Measurements from ENCODE around the gene ESCO1.
"Not testable (repeated sequence)": the region's sequence is repeated elsewhere in the genome, so short reads cannot be mapped to it uniquely, and the experiment has no call there.

The ESCO1 gene

DNA sequence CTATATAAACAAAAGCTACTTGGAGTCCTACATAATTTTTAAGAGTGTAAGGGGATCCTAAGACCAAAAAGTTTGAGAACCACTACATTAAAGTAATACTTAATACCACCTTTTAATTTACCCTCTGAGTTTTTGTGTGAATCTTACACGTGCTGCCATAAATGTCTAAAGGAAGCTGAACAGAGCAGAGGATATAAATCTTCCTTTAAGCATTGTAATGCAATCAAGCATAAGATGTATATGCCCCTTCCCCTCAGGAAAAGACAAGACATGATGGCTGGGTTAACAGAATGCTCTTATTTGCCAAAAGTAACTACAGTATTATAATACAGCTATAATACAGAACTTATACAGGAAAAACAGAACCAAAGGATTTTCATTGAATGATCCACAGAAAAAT, 2.9 kb downstream of the ESCO1 start:
- no peak for DNase-seq (ENCODE audit: low read depth, low spot score)
- H3K4me3 ChIP-seq (ENCODE audit: low read length), result no peak overlapping the region

- no peak overlapping the region for H3K4me3 ChIP-seq (ENCODE audit: low read length)
- DNase-seq (ENCODE audit: low read depth, low spot score), result no peak
These were observed 6.8 kb downstream of the ESCO1 start for GRCh38 chr18:21593540-21594257.

DNA sequence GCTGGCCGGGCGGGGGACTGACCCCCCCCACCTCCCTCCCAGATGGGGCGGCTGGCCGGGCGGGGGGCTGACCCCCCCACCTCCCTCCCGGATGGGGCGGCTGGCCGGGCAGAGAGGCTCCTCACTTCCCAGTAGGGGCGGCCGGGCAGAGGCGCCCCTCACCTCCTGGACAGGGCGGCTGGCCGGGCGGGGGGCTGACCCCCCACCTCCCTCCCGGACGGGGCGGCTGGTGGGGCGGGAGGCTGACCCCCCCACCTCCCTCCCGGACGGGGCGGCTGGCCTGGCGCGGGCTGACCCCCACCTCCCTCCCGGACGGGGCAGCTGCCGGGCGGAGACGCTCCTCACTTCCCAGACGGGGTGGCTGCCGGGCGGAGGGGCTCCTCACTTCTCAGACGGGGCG, 8.1 kb downstream of the ESCO1 start:
- DNase-seq (ENCODE audit: low read depth, low spot score); H3K4me3 ChIP-seq (ENCODE audit: low read length): not testable (repeated sequence)

- H3K4me3 ChIP-seq (ENCODE audit: low read length), result no peak overlapping the region
- no peak for DNase-seq (ENCODE audit: low read depth, low spot score)
These were observed 16.1 kb downstream of the ESCO1 start for GRCh38 chr18:21584391-21584790.

GRCh38 chr18:21575656-21576055, 24.8 kb downstream of the ESCO1 start:
- DNase-seq (ENCODE audit: low read depth, low spot score), result no peak
- no peak overlapping the region for H3K4me3 ChIP-seq (ENCODE audit: low read length)

GRCh38 chr18:21571772-21572171, 28.7 kb downstream of the ESCO1 start:
- no peak for DNase-seq (ENCODE audit: low read depth, low spot score)
- no peak overlapping the region for H3K4me3 ChIP-seq (ENCODE audit: low read length)

DNA sequence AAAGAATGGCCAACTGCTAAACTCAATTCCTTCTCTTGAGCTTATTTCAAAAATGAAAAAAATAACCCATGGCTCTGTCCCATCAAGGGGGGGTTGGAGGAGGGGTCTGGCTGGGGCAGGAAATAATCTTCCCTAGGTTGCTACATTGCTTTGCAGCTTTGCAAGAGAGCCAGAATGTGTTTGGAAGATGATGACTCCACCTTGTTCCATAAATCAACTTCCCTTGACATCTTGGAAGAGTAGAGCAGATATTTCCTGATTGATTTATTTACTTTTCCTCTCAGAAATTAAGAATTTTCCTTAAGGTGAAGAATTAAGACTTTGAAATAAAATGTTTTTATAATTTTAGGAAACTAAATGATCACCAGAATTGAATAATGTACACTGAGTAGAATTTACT, 41.3 kb downstream of the ESCO1 start:
- no peak for DNase-seq (ENCODE audit: low read depth, low spot score)
- H3K4me3 ChIP-seq (ENCODE audit: low read length), result no peak overlapping the region

DNA sequence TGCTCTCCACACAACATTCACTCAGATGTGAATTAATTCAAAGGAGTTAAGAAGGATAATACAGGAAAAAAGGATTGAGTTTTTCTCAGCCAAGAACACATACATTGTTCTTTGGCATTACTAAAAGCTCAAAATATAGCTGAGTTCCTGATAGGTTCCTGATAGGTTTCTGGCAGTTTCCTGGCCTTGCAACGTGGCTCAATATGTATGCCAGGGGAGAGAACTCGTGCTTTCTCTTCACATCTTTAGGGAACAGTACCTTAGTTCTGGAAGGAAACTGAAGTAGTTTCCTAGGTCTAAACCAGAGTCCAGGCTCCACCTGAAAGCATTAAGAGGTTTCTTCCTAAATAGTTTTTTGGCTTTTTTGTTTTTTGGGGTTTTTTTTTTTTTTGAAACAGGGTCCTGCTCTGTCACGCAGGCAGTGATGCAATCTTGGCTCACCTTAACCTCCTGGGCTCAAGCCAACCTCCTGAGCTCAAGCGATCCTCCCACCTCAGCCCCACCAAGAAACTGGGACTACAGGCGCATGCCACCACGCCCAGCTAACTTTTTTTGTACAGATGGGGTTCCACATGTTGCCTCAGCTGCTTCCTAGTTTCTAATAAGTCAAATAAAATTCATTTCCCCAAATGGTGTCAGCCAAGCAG, 42.8 kb downstream of the ESCO1 start:
- no peak overlapping the region for H3K4me3 ChIP-seq (ENCODE audit: low read length)
- no peak for DNase-seq (ENCODE audit: low read depth, low spot score)

GRCh38 chr18:21550510-21550970, 50.0 kb downstream of the ESCO1 start:
- DNase-seq (ENCODE audit: low read depth, low spot score), result no peak
- no peak overlapping the region for H3K4me3 ChIP-seq (ENCODE audit: low read length)

DNA sequence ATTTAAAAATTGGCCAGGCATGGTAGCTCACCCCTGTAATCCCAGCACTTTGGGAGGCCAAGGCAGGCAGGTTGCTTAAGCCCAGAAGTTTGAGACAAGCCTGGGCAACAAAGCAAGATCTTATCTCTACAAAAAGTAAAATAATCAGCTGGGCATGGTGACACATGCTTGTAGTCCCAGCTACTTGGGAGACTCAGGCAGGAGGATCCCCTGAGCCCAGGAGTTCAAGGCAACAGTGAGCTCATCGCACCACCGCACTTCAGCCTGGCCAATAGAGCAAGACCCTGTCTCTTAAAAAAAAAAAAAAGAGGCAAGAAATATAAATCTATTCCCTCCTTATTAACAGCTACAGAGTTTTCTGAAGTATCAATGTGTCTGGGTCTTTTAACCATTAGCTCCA, 51.9 kb downstream of the ESCO1 start:
- no peak for DNase-seq (ENCODE audit: low read depth, low spot score)
- H3K4me3 ChIP-seq (ENCODE audit: low read length), result no peak overlapping the region

DNA sequence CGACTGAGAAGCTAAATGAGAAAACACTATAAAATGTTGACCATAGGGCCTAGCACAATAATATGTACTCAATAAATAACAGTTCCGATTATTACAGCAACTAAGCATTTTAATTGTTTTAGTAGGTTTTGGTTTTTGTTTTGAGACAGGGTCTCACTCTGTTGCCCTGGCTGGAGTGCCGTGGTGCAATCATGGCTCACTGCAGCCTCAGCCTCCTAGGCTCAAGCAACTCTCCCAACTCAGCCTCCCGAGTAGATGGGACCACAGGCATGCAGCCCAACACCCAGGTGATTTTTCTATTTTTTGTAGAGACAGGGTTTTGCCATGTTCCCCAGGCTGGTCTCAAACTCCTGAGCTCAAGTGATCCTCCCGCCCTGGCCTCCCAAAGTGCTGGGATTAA, 54.1 kb downstream of the ESCO1 start:
- H3K4me3 ChIP-seq (ENCODE audit: low read length), result no peak overlapping the region
- DNase-seq (ENCODE audit: low read depth, low spot score), result no peak

DNA sequence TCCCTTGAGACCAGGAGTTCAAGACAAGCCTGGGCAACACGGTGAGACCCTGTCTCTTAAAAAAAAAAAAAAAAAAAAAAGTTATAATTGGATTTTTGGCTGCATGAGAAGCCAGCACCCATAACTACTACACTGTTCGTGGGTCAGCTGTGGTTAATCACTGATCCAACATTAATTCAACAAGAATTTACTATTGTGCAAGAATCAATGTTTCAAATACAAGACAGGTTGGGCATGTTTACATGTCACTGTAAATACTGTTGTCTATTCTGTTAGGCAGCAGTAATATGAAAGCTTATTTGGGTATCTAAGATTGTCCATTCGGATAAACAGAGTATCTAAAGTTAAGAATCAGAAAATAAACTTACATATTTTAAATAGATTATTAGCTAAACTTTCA, 62.3 kb downstream of the ESCO1 start:
- no peak for DNase-seq (ENCODE audit: low read depth, low spot score)
- no peak overlapping the region for H3K4me3 ChIP-seq (ENCODE audit: low read length)

DNA sequence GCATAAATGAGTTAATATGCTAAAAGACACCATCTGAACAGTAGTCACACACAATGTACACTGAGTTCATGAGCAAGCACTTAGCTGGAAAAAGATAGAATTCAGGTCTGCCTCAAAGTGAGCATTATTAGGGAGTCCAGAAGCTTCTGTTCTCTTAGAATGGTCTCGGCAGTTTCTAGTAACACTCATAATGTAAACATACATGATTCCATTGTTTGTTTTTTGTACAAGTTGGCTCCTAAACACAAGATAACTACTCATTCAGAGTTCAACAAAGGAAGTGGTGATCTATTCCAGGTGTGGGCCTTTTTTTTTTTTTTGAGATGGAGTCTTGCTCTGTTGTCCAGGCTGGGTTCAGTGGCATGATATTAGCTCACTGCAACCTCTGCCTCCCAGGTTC, 66.2 kb downstream of the ESCO1 start:
- no peak for DNase-seq (ENCODE audit: low read depth, low spot score)
- H3K4me3 ChIP-seq (ENCODE audit: low read length), result no peak overlapping the region

DNA sequence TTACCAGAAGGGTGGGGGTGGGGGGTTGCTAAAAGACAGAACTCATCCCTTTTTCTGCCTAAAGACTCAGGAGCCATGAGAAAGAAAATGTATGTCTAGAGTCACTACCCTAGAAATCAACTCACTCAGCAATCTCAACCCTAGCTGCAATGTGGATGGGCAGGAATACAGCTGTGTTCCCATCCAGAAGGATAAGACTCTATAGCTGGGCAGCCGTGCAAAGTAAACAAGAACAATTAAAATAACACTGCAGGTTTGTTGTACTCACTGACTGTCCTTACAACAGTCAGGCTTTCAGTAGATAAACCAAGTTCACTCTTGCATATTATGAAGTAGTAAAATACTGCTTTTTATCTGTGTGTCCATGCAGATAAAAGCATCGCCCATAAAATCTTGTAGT, 74.0 kb downstream of the ESCO1 start:
- H3K4me3 ChIP-seq (ENCODE audit: low read length), result no peak overlapping the region
- DNase-seq (ENCODE audit: low read depth, low spot score), result no peak

DNA sequence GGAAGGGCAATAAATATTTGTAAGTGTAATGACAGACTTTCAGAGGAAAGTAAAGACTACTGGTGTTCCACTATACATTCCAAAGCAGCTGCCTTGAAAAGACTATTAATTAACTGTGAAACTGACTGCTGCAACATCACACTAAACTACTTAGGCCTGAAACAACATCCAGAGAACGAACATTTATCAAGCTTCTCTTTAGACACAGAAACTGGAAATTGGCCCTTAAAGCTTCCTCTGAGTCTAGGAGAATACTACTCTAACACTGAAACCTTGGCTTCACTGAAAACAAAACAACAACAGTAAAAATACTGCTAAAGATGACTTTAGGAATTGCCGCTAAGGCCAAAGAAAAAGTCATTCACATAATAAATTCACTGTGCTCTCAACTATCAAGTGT, 74.6 kb downstream of the ESCO1 start:
- DNase-seq (ENCODE audit: low read depth, low spot score), result no peak
- no peak overlapping the region for H3K4me3 ChIP-seq (ENCODE audit: low read length)

- DNase-seq (ENCODE audit: low read depth, low spot score), result no peak
- H3K4me3 ChIP-seq (ENCODE audit: low read length), result no peak overlapping the region
These were observed 78.0 kb downstream of the ESCO1 start for GRCh38 chr18:21522530-21522929.

- DNase-seq (ENCODE audit: low read depth, low spot score), result no peak
These were observed 86.8 kb downstream of the ESCO1 start for GRCh38 chr18:21513741-21514140.

GRCh38 chr18:21513292-21513691, 87.2 kb downstream of the ESCO1 start:
- no peak for DNase-seq (ENCODE audit: low read depth, low spot score)
- H3K4me3 ChIP-seq (ENCODE audit: low read length), result no peak overlapping the region

More at GRCh38 chr18:21513741-21514140, 86.8 kb downstream of the ESCO1 start:
- no peak overlapping the region for H3K4me3 ChIP-seq (ENCODE audit: low read length)

DNA sequence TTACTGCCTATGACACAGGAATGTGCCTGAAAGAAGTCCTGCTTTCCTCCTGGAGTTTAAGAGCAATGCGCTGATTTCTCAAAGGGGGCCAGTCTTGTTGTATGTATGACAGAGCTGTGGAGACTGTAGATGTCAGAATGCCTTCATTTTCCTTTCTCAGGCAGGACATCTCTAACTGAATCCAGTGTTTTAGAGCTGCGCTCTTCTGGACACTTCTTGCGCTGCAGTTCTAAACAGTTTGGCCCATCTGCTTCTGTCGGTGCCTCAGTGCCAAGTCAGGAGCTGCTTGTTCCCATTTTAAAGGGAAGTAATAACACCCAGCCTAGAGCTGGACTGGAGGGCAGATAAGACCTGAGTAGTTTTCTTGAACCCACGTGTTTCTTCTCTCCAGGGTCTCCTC, 91.4 kb downstream of the ESCO1 start:
- no peak overlapping the region for H3K4me3 ChIP-seq (ENCODE audit: low read length)
- DNase-seq (ENCODE audit: low read depth, low spot score), result no peak

DNA sequence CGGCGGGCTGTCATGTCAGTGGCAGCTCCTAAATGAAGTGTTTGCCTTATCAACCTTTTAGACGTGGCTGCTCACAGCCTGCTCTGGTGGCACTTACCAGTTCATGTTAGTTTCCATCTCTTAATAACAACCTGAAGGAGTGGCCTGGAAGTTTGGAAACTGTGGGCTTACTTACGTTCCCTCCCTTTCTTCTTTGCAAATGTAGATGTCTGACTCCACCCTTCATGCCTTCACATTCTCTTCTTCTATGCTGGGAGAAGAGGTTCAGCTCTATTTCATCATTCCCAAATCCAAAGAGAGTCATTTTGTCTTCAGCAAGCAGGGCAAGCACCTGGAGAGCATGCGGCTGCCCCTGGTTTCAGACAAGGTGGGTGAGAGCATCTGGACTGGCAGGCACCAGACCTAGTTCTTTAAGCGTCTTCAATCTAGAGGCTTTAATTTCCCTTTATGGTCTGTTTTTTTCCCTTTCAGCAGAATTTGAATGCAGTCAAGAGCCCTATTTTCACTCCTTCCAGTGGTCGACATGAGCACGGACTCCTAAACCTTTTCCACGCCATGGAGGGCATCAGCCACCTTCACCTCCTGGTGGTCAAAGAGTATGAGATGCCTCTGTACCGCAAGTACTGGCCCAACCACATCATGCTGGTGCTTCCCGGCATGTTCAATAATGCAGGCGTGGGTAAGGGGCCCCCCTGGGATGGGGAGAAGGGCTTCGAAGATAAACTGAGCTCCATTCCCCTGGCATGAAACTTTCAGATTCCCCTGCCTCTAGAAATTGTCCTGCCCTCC, 92.4 kb downstream of the ESCO1 start:
- no peak for DNase-seq (ENCODE audit: low read depth, low spot score)
- no peak overlapping the region for H3K4me3 ChIP-seq (ENCODE audit: low read length)
